Measurements from ENCODE around the gene KERA.

The KERA gene

GRCh38 chr12:91017511-91018263, 40.1 kb downstream of the KERA start:
- no peak overlapping the region for H3K4me3 ChIP-seq (ENCODE audit: low read length)
- TF ChIP-seq CTCF (conservative IDR thresholded peaks at IDR 0.05; ENCODE audit: low read length): no peak
- no peak for DNase-seq (ENCODE audit: low read depth)

- H3K4me3 ChIP-seq (ENCODE audit: low read length): no peak overlapping the region
- no peak for TF ChIP-seq CTCF (conservative IDR thresholded peaks at IDR 0.05; ENCODE audit: low read length)
- DNase-seq (ENCODE audit: low read depth): no peak
These were observed 40.8 kb downstream of the KERA start for GRCh38 chr12:91017043-91017442.

GRCh38 chr12:91009319-91009950, 48.4 kb downstream of the KERA start:
- no peak for DNase-seq (ENCODE audit: low read depth)
- TF ChIP-seq CTCF (conservative IDR thresholded peaks at IDR 0.05; ENCODE audit: low read length): no peak
- H3K4me3 ChIP-seq (ENCODE audit: low read length): no peak overlapping the region

- no peak for DNase-seq (ENCODE audit: low read depth)
- TF ChIP-seq CTCF (conservative IDR thresholded peaks at IDR 0.05; ENCODE audit: low read length): no peak
- H3K4me3 ChIP-seq (ENCODE audit: low read length): no peak overlapping the region
These were observed 50.1 kb downstream of the KERA start for GRCh38 chr12:91007531-91008290.

- H3K4me3 ChIP-seq (ENCODE audit: low read length): no peak within 1 kb of the TSS
- no peak for TF ChIP-seq CTCF (conservative IDR thresholded peaks at IDR 0.05; ENCODE audit: low read length)
- DNase-seq (ENCODE audit: low read depth): no peak
These were observed 53.0 kb downstream of the KERA start, which contains the start of gene EPYC for GRCh38 chr12:91004872-91005271. Gene EPYC, minus strand, starts transcription at chr12:91004972. Its CDS starts 2,407 bp downstream, at chr12:91002565.

GRCh38 chr12:91003737-91004136, 54.1 kb downstream of the KERA start:
- no peak for TF ChIP-seq CTCF (conservative IDR thresholded peaks at IDR 0.05; ENCODE audit: low read length)
- no peak for DNase-seq (ENCODE audit: low read depth)
- no peak overlapping the region for H3K4me3 ChIP-seq (ENCODE audit: low read length)
